Right kidney (tissue), 1 donor: Measurements from ENCODE around the gene DCAF7.

Source experiments
- DNase-seq: peaks from one replicate; pipeline ENCODE4 v3.0.0-alpha.2; 2016

The DCAF7 gene

DNA sequence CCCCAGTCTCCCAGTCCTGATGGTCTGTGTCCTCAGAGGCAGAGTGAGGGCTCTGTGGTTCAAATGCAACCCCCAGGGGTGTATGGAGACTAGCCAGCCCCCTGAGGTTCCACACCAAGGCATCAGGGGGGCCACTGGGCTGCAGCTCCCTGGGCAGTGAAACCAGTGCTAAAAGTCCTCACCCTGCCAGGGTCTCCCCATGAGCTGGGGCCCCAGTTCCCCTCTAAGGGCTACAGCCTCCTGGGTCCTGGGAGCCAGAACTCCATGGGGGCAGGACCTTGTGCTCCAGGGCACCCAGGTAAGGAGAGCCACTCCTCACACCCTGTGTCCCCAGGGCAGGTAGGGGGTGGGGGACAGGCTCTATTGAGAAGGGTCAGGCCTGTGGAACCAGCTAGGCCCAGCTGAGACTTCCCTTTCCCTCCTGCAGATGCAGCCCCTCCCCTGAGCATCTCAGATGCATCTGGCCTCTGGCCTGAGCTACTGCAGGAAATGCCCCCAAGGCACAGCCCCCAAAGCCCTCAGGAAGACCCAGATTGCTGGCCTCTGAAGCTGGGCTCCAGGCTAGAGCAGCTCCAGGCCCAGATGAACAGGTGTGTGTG, 6.4 kb upstream of the DCAF7 start:
- no peak for DNase-seq

DNA sequence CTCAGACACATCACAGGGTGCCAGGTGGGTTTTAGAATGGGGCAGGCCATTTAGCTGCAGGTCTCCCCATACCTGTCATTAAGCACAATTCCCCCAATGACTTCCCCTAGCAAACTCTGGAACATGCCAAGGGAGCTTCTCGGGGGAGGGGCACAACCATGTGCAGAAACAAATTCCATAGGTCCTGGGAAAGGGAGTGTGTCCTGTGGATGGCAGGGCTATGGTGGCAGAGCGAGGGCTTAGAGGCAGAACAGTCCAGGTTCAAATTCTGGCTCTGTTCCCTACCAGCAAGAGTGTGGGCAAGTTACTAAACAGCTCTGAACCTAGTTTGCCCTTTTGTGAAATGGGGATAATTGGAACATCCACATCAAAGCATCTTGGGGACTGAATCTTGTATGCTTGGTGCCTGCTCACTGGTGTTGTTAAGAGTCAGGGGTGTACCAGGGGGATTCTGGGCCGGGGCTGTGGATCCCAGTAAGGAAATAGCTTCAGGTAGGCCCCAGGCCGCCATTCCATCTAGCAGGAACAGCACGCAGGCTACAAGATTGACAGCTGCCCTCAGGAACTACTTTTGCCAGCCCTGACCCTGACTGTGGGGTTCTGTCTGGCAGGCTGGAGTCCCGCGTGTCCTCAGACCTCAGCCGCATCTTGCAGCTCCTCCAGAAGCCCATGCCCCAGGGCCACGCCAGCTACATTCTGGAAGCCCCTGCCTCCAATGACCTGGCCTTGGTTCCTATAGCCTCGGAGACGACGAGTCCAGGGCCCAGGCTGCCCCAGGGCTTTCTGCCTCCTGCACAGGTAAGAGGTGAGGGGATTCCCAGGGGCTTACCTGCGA, 5.6 kb upstream of the DCAF7 start:
- no peak for DNase-seq

DNA sequence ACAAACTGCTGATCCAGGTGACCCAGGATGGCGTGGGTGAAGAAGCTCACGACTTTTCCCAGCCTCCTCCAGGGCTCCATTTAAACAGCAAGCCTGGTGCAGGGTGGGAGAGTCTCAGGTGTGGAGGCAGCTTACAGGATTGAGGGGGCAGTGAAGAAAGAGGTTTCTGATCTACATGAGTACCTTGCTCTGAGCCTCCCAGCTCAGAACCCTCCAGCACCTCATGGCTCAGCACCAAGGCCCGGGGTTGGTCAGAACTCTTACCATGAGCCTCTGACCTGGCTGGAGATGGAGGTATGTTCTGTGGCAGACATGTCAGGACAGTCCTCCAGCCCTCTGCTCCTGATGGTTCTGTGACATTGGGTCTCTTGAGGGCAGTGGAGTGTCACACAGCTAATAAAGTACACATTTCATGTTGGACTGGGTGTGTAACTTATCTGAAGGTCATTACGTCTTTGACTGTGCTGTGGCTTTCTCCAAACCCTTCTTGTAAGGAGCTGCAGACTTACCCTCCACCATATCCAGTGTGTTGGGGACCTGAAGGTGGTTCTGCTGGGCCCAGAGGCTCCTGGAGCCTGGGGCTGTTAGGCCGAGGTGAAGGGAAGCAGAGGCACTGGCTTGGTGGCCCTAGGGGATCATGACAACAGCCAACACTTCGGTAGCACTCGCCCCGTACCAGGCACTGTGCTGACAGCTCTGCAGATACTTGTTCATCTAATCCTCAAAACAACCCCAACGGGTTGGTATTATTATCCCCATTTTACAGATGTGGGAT, 3.8 kb upstream of the DCAF7 start:
- DNase-seq: no peak

DNA sequence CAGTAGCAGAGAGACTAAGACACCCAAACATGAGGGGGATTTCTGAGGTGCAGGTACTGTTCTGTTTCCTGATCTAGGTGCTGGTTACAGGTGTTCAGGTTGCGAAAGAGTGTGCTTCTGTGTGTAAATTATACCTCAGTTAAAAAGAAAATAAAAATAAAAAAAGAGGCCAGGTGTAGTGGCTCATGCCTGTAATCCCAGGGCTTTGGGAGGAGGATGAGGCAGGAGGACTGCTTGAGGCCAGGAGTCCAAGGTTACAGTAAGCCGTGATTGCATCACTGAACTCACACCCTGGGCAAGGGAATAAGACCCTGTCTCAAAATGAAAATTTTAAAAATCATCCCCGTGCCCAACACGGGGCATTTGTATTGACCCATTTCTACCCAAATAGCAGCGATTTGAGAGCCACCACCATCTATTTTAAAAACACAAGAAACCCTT, 3.2 kb upstream of the DCAF7 start:
- DNase-seq: no peak

DNA sequence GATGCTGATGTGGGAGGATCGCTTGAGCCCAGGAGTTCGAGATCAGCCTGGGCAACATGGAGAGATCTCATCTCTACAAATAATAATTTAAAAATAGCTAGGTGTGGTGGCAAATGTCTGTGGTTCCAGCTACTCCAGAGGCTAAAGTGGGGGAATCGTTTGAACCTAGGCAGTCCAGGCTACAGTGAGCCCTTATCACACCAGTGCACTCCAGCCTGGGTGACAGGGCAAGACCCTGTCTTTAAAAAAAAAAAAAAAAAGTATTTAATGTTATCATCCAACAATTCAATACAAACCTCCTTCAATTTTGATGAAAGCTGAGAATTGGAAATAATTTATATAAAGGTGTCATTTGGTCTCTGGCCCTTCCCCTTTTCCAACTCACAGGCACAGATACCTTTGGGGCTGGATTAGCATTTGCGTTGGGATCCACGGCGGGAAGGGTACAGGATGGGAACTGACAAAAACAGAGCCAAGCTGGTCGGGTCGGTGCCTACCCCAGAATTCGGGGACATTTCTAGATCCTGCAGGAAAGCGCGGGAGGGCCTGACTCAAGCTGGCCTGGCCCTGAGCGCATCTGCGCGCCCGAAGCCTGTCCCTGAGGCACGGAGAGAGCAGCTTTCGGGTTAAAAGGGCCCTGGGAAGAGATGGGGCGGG, 860 bp upstream of the DCAF7 start:
- DNase-seq: no peak

DNA sequence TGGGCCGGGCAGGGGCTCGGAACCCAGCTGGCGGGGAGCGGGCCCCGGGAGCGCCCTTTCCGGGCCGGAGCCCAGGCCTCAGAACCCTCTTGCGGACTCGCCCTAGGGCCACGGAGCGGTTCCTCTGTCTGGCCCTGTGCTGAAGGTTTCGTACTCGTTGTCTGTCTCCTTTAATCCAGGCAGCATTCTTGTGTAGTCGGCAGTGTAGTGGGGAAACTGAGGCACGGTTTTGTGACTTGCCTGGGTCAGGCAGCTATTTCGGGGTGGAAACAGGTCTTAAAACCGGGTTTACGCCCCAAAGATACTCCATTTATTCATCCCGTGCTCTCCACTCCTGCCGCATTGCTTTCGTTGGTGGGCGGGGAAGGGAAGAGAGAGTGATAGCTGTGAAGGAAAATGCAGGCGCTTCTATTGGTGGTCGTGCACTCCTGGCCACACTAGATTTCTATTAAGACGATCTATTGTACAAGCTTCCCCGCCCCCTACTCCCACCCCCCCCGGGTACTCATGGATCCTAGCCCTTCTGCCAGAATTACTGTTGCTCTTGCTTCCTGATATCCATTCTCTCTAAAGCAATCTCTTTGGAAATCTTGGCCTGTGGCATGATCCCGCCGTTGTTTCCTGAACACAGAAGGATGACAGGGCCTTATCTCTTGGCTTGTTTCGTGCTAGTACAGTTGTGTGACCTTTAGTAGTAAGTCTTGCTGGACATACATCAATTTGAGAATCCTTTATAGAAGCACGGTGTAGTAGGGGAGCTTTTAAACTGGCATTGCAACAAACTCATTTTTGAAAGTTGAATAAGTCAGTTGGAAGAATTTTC, 751 bp downstream of the DCAF7 start:
- DNase-seq: no peak

DNA sequence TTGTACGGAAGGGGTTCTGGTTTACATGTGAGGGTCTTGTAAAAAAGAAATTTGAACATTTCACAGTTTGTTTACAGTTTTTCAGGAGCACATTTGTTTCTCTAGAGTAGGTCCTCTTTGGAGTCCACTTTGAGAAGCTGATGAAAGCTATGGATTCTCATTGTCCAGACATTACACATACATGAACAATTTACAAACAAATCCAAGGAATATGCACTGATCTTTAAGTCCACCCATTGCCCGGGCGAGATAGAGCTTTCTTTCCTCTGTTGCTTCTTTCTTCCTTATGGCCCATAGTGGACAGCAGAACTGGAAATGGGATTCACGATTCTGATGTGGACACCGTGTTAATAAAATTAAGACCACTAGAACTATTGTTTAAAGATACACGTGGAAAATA, 1.9 kb downstream of the DCAF7 start:
- DNase-seq: no peak

DNA sequence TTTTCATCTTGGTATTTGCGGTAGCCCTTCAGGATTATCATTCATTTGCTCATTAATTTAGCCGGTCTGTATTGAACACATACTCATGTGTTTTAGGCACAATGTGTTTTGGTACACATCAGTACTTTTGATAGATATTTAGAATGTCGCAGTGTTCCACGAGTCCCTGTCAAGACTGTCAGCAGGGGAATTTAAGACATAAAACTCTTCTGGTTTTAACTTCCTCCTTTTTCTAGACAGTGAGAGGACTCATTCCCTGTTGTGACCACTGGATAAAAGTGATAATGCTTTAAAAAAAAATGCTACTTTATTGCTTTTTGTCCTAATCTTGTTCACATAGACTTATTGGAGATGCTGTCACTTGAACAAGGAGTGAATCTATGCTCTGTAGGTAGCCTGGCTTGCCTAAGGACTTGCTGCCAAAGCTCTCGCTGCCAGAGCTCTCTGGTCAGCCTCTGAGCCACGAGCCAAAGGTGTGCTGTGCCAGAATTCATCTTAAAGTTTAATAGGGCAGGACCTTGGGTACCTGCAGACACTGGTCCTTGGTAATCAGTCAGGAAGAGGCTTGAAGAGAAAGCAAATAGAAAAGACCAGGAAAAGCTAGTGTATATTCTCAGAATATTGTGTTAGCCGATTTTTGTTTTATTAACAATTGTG, 5.4 kb downstream of the DCAF7 start:
- DNase-seq: no peak

DNA sequence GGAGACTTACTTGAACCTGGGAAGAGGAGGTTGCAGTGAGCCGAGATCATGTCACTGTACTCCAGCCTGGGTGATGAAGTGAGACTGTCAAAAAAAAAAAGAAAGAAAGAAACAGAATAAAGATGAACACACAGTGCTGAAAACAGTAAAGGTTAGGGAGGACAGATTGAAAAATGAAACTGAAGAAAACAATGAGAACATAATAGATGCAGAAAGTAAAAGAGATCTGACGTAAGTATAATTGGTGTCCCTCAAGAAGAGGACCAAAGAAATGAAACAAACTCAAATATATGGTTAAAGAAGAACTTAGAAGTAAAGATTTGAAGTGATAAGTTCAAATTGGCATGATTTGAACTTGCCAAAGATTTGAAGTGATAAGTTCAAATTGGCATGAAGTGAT, 7.1 kb downstream of the DCAF7 start:
- no peak for DNase-seq

DNA sequence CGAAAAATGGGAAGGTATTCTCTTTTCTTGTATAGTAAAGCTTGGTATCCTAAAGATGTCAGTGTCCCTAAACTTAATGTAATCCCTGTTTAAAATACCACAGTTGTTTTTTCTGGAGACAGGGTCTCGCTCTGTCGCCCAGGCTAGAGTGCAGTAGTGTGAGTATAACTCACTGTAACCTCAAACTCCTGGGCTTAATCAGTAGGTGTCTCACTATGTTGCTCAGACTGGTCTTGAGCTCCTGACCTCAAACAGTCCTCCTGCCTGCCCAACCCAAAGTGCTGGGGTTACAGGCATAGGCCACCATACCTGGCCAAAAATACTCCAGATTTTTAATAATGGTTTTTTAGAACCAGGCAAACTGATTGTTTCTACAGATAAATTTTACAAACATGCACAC, 8.2 kb downstream of the DCAF7 start:
- no peak for DNase-seq

DNA sequence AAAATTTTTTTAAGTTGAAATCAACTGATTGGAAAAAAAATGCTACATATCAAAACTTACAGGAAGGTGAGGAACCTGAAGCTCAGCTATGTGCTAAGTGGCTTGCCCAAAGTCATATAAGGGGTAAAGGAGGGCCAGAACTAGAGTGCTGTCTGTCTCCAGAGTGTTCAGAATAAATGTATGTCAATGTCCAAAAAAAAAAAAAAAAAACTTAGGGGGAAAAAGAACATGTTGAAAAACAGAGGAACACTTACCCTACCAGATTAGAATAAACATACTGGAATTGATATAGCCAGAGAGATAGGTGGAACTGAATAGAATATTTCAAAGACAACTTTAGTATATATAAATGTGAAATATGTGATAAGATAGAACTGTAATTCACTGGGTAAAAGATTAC, 11.5 kb downstream of the DCAF7 start:
- DNase-seq: no peak

DNA sequence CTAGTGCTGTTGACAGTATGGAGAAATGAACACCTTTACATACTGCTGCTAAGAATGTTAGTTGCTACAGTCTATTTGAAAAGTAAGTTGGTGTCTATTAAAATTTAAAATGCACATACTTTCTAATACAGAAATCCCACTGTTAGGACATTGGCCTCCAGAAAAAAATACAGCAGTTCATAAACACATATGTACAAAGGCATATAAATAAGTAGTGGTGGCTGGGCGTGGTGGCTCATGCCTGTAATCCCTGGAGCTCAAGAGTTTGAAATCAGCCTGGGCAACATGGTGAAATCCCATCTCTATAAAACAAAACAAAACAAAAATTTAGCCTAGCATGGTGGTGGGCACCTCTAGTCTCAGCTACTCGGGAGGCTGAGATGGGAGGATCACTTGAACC, 13.1 kb downstream of the DCAF7 start:
- DNase-seq: no peak

DNA sequence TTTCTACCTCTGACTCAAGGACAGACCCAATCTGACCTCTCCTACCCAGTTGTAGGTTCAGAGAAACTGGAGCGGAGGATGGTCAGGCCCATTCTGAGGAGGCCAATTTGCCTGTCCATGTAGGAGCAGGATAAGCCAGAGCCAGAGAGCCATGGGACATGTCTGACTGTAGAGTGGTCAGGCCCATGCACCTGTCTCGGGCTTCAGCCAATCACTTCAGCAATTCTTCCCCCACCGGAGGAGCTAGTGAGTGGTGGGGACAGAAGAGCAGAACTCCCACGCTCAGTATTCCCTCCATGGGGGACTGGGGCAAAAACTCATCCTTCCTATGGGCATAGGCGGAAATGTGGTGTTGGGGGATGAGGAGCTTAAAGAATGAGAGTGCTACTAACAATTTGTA, 14.3 kb downstream of the DCAF7 start:
- DNase-seq: no peak

DNA sequence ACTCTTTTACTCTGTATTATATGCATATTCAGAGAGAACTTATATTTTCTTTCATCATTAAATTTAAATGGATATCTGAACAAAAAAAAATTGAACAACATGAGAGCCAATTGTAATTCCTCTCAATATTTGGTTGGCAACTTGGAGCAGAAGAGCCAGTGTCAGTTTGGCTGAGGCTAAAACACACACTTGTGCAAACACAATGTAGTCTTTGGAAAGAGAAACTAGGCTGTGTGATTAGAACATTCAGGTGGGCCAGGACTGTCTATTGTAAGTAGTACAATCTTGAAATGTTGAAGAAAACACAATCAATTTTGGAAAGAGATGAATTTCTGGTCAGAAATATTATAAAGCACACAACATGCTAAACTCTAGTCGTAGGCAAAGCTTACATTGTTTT, 17.0 kb downstream of the DCAF7 start:
- DNase-seq: no peak

DNA sequence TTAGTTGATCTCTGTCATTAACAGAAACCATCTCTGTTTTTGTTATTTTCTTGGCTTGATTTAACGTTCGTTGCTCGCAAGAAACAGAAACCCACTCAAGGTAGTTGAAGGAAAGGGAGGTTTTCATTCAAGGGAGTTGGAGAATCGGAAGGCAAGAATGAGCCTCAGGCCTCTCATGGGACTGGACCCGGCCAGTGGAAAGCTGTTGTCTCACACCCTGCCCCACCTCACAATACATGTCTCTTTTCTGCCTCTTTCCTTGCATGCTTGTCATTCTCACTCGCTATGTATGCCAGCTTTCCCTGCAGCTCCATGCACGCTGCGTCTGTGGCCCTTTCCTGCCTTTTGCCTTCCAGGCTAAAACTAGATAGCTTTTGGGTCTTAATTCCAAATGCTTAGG, 18.3 kb downstream of the DCAF7 start:
- no peak for DNase-seq

DNA sequence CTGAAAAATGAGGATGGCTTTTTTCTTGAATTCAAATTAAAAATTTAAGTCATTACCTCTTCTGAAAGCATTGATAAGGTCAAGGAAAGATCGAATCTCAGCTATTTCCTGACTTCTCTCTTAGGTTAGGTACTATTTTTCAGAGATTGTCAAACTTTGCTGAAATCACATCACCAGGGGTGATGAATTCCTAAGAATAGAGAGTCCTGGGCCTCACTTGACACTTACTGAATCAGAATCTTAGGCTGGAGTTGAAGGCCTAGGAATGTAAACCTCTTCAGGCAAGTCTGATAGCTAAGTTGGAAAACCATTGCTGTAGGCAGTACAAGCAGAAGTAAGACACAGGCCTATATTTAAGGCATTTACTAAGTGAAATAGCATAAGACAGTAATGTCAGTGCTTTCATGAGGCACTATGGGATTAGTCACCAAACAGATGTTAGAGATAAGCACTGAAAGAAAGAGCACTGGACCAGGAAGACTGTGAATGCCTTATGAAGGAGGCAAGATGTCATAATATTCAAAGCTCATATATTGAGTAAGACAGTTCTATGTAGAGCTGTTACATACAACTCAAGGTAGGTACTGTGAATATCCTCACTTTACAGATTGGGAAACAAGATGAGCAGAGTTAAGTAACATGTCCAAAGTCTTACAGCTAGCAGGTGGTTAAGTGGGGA, 21.5 kb downstream of the DCAF7 start:
- no peak for DNase-seq

DNA sequence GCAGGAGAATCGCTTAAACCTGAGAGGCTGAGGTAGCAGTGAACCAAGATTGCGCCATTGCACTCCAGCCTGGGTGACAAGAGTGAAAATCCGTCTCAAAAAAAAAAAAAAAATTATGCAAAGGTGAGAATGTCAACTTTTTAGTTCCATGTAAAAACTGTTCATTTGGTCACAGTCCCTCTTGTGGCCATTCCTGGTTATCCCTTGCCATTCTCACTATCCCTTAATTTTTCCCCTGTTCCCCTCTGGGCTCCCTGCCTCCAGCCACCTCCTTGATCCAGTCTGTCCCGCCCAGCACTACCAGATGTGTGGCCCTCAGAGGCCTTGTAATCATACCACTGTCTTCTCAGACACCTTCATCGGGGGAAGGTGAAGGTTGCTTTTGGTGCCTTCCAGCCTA, 23.4 kb downstream of the DCAF7 start:
- no peak for DNase-seq

DNA sequence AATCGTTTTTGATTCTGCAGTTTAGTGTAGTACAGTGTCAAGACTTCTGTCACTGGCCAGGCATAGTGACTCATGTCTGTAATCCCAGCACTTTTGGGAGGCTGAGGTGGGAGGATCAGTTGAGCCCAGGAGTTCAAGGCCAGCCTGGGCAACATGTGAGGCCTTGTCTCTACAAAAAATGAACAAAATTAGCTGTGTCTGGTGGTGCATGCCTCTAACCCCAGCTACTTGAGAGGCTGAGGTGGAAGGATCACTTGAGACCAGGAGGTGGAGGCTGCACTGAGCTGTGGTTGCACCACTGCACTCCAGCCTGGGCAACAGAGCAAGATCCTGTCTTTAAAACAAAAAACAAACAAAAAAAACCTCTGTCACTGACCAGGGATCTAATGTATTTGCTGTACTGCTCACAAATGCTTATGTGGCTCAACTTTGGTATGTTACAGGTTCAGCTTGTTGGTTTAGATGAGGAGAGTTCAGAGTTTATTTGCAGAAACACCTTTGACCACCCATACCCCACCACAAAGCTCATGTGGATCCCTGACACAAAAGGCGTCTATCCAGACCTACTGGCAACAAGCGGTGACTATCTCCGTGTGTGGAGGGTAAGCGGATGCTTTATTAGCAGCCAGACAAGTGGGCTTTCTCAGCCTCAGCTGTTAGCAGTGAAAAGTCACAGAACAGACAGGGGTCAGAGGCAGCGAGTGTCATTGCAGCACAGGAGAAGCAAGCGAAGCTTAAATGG, 27.9 kb downstream of the DCAF7 start:
- no peak for DNase-seq

DNA sequence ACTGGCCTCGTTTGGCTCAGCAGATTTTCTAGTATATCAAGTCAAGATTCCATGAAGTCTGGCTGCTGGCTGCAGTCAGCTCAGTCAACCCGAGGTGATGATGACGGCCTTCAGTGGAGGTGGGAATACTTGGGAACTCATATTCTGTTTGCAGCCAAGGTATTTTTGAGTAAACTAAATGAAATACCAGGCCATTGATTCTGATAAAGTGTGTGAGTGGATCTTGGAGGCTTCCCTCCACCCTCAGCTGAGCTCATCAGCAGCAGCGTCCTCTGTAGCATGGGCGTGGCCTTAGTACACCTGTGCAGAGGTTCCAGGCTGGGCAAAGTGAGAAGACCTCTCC, 28.5 kb downstream of the DCAF7 start:
- DNase-seq: no peak

DNA sequence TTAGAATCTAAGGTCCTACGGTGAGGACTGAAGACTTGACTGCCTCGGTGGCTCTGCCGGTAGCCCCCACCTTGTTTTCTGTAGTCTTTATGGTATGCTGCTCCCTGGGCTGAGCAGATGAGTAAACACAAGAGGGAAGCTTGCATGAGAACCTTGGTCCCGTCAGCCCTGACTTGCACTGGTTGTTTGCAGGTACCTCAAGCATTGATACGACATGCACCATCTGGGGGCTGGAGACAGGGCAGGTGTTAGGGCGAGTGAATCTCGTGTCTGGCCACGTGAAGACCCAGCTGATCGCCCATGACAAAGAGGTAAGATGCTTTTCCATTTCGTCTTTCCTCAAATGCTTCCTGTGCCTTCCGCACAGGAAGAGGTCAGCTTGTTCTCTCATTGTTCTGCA, 29.4 kb downstream of the DCAF7 start:
- no peak for DNase-seq
